GM23338 (cell line): ENCODE results near the gene MOCOS. TPM values are rescaled to one million over a fixed set of nuclear protein-coding genes. Genes with fewer than 3 reads are reported as not detected.

ENCODE experiments used
- ATAC-seq: fragments of 200-7000 bp; cut with Tn5 transposase; 3 replicates; pipeline ENCODE4 v1.9.1; 2020
- DNase-seq: peaks from one replicate; pipeline ENCODE4 v3.0.0-alpha.2; 2015; ENCODE audit warnings: low spot score
- H2AFZ ChIP-seq: fragments of 200-600 bp; sonication (generic); 2 replicates; pipeline ENCODE4 v1.8.0; 2016; ENCODE audit warnings: antibody characterized with exemption, mild to moderate bottlenecking, moderate library complexity
- H3F3A ChIP-seq: fragments of 200-600 bp; sonication (generic); replicated peaks from 2 replicates; pipeline ENCODE4 v1.8.0; 2017; ENCODE audit warnings: antibody characterized with exemption, mixed run types, low read depth
- H3K27ac ChIP-seq: fragments of 200-600 bp; sonication (generic); 2 replicates; pipeline ENCODE4 v1.6.1; 2016; ENCODE audit warnings: low read depth
- H3K27me3 ChIP-seq: fragments of 200-600 bp; sonication (generic); 2 replicates; pipeline ENCODE4 v1.8.0; 2016; ENCODE audit warnings: mild to moderate bottlenecking, mixed run types, moderate library complexity; ENCODE audit not compliant: insufficient read depth
- H3K36me3 ChIP-seq: fragments of 200-600 bp; sonication (generic); 2 replicates; pipeline ENCODE4 v1.8.0; 2016; ENCODE audit warnings: mild to moderate bottlenecking; ENCODE audit not compliant: insufficient read depth
- H3K4me1 ChIP-seq: fragments of 200-600 bp; sonication (generic); 2 replicates; pipeline ENCODE4 v1.8.0; 2016; ENCODE audit warnings: mild to moderate bottlenecking, moderate library complexity; ENCODE audit not compliant: insufficient read depth
- H3K4me2 ChIP-seq: fragments of 200-600 bp; sonication (generic); 2 replicates; pipeline ENCODE4 v1.7.1; 2017; ENCODE audit warnings: mixed run types
- H3K4me3 ChIP-seq: fragments of 200-600 bp; sonication (generic); 2 replicates; pipeline ENCODE4 v1.6.1; 2016; ENCODE audit warnings: mixed run types
- H3K79me2 ChIP-seq: fragments of 200-600 bp; sonication (generic); replicated peaks from 2 replicates; pipeline ENCODE4 v1.8.0; 2017; ENCODE audit warnings: mild to moderate bottlenecking; ENCODE audit not compliant: insufficient read depth
- H3K9me2 ChIP-seq: fragments of 200-600 bp; sonication (generic); 2 replicates; pipeline ENCODE4 v1.8.0; 2017; ENCODE audit not compliant: insufficient read depth
- H4K20me1 ChIP-seq: fragments of 200-600 bp; sonication (generic); replicated peaks from 2 replicates; pipeline ENCODE4 v1.8.0; 2017; ENCODE audit warnings: mild to moderate bottlenecking; ENCODE audit not compliant: insufficient read depth
- H3K27ac Mint-ChIP-seq: 2 replicates; pipeline ENCODE4 v1.8.0; 2020; ENCODE audit warnings: inconsistent platforms, mild to moderate bottlenecking, moderate library complexity, mixed read lengths
- H3K27me3 Mint-ChIP-seq: 3 replicates; pipeline ENCODE4 v1.8.0; 2022; ENCODE audit warnings: low read depth, mild to moderate bottlenecking, moderate library complexity, mixed read lengths, inconsistent platforms; ENCODE audit not compliant: insufficient read depth, poor library complexity
- H3K36me3 Mint-ChIP-seq: 3 replicates; pipeline ENCODE4 v1.8.0; 2021; ENCODE audit warnings: low read depth, mild to moderate bottlenecking, inconsistent platforms, moderate library complexity, mixed read lengths
- H3K4me1 Mint-ChIP-seq: 3 replicates; pipeline ENCODE4 v1.8.0; 2020; ENCODE audit warnings: mild to moderate bottlenecking, inconsistent platforms, mixed read lengths
- H3K4me3 Mint-ChIP-seq: 3 replicates; pipeline ENCODE4 v1.8.0; 2021; ENCODE audit warnings: moderate library complexity, mild to moderate bottlenecking, inconsistent platforms, mixed read lengths
- H3K9me3 Mint-ChIP-seq: 3 replicates; pipeline ENCODE4 v1.8.0; 2020; ENCODE audit warnings: moderate library complexity, mild to moderate bottlenecking, inconsistent platforms, mixed read lengths
- CTCF ChIP-seq, 2 experiments: fragments of 200-600 bp in 1 of 2; sonication (generic) in 1 of 2; conservative IDR thresholded peaks; 2 replicates each; pipeline versions ENCODE4 v1.5.1 to v1.6.1; 2016 to 2017; ENCODE audit warnings: antibody characterized with exemption in 2 of 2, low read depth in 2 of 2, mild to moderate bottlenecking in 2 of 2, moderate library complexity in 1 of 2
- ETS1 ChIP-seq: IDR thresholded peaks from 2 replicates; pipeline ENCODE4 v1.6.1; 2016; ENCODE audit warnings: antibody characterized with exemption
- EZH2phosphoT487 ChIP-seq: fragments of 200-600 bp; sonication (generic); IDR thresholded peaks from one replicate; pipeline ENCODE4 v1.8.1; 2018; ENCODE audit warnings: antibody characterized with exemption; ENCODE audit not compliant: unreplicated experiment
- NANOG ChIP-seq: IDR thresholded peaks from 2 replicates; pipeline ENCODE4 v1.6.1; 2016; ENCODE audit warnings: antibody characterized with exemption, borderline replicate concordance
- POLR2AphosphoS5 ChIP-seq: IDR thresholded peaks from 2 replicates; pipeline ENCODE4 v1.6.1; 2016; ENCODE audit warnings: antibody characterized with exemption, low read depth
- REST ChIP-seq: IDR thresholded peaks from one replicate; pipeline ENCODE4 v1.6.1; 2018; ENCODE audit warnings: antibody characterized with exemption; ENCODE audit not compliant: unreplicated experiment
- STAT1 ChIP-seq: IDR thresholded peaks from one replicate; pipeline ENCODE4 v1.6.1; 2016; ENCODE audit warnings: antibody characterized with exemption; ENCODE audit not compliant: unreplicated experiment
- ZNF462 ChIP-seq: fragments of 250-450 bp; sonication (Bioruptor Pico); IDR thresholded peaks from 2 replicates; pipeline ENCODE4 v1.5.0; 2020; ENCODE audit warnings: mild to moderate bottlenecking, moderate library complexity
- polyA plus RNA-seq: library from polyadenylated mRNA; unstranded; fragments of >200 nt; fragmentation: Nextera tagmentation; extraction: Ambion mirVana; gene quantifications from 2 replicates; pipeline ENCODE4 v1.2.1, GENCODE V29; 2016
- total RNA-seq: library from RNA; depleted of rRNA; stranded (reverse); fragments of >200 nt; shearing (Covaris generic); gene quantifications from 2 replicates; pipeline ENCODE4 v1.2.3, GENCODE V29; 2014

The MOCOS gene
- total and polyA plus RNA-seq, 2 experiments from 2014 or later = 3.9 to 7.2 TPM

GRCh38 chr18:36205166-36205565 is 17.9 kb downstream of the MOCOS start:
- H3K9me2 ChIP-seq = no peaks in the 10 kb centered on the region
- Mint-ChIP-seq H3K27me3 (peaks cover 5% of the 10 kb centered on the region), H3K4me1 (no peaks in the 10 kb centered on the region), H3K4me3 (no peak overlapping the region), H3K9me3 (peaks cover 3% of the 10 kb centered on the region; the same call in 2 of the 3 replicates), H3K27ac (no peak overlapping the region), H3K36me3 (peaks cover 59% of the 10 kb centered on the region)
- H2AFZ ChIP-seq = no peak overlapping the region
- no peaks in the 10 kb centered on the region for H3F3A ChIP-seq
- no peaks in the 10 kb centered on the region for H3K27me3 ChIP-seq
- no peak overlapping the region for H3K4me3 ChIP-seq
- TF ChIP-seq NANOG (no peak), ZNF462 (CRISPR knock-in tag) (no peak), EZH2phosphoT487 (no peak), REST (no peak), CTCF (conservative IDR thresholded peaks at IDR 0.05; ENCODE audit: low read depth in 2 of 2) (no peak), POLR2AphosphoS5 (no peak), ETS1 (no peak), STAT1 (no peak)
- DNase-seq (no peak), ATAC-seq (no peak)
- H4K20me1 ChIP-seq = no peaks in the 10 kb centered on the region; the same call in none of the 2 replicates
- H3K27ac ChIP-seq = no peak overlapping the region
- peaks cover 4% of the 10 kb centered on the region; the same call in 1 of the 2 replicates for H3K36me3 ChIP-seq
- no peak overlapping the region for H3K4me2 ChIP-seq
- H3K4me1 ChIP-seq = no peaks in the 10 kb centered on the region
- no peaks in the 10 kb centered on the region for H3K79me2 ChIP-seq
